Activated CD8-positive, alpha-beta memory T cell treated with anti-CD3 and anti-CD28 coated beads, Interleukin-2, amount 50 U/mL, for 24 hours (primary cell): ENCODE results near the gene TIMP3.
"Not testable (repeated sequence)": the region's sequence is repeated elsewhere in the genome, so short reads cannot be mapped to it uniquely, and the experiment has no call there.

Source experiments
- DNase-seq: peaks from one replicate; pipeline ENCODE4 v3.0.0-alpha.2; 2020; ENCODE audit errors: extremely low read depth

Gene TIMP3

DNA sequence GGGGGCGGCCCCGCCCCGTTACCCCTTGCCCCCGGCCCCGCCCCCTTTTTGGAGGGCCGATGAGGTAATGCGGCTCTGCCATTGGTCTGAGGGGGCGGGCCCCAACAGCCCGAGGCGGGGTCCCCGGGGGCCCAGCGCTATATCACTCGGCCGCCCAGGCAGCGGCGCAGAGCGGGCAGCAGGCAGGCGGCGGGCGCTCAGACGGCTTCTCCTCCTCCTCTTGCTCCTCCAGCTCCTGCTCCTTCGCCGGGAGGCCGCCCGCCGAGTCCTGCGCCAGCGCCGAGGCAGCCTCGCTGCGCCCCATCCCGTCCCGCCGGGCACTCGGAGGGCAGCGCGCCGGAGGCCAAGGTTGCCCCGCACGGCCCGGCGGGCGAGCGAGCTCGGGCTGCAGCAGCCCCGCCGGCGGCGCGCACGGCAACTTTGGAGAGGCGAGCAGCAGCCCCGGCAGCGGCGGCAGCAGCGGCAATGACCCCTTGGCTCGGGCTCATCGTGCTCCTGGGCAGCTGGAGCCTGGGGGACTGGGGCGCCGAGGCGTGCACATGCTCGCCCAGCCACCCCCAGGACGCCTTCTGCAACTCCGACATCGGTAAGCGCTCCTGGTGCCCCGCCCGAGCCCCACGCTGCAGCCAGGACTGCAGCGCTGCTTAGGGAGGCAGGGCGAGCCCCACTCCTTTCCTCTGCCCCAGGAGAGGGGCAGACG, at the start of gene TIMP3:
Gene TIMP3, plus strand, starts transcription at position 169 of the 700 bp plus-strand sequence. Its CDS starts 297 bp downstream, at position 466.
- DNase-seq = no peak

DNA sequence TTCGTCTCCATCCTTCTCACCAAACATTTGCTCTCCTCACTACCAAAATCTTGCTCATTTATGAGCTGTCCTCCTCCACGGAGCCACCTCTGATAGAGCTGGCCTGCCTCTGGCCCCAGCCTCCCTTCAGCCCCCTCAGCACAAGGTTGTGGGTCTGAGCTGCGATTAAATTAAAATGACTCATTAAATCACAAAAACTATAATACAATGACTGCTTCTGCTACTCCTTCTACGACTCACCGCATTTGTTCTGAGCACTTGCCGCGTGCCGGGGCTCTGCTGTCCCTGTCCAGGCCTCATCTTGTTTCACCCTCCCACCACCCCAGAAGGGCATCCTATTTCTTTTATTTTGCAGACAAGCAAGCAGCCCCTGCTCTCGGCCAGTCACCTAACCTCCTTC, 49.2 kb upstream of the TIMP3 start:
- DNase-seq = no peak

DNA sequence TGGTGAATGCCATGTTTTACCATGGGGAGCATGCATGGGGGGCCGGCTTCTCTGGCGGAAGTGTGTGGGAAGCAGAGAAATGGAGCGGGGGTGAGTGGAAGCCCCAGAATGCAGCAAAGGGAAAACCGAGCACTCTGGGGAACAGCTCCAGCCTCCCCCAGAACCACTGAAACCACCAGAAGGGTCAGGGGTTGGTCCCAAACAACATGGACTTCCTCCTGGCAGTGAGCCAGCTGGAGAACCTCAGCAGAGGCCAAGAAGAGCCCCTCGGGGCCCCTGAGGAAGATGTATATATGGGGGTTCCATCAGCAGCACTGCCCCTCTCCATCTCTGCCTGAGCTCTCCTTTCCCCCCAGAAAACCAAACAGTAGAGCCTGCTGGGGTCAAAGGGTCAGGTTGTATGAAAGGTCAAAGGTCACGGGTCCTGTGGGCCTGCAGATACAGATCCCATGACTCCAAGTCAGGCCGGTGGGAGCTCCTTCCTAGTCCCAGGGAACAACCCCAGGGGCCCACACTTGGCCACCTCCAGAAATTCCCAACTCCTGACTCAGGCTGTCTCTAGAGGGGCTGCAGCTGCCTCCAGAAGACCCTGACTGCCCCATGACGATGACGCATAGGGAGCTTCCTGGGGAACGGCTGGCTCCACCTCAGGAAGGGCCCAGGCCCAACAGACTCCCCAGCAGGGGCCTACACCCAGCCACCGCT, 48.5 kb upstream of the TIMP3 start:
- no peak for DNase-seq

DNA sequence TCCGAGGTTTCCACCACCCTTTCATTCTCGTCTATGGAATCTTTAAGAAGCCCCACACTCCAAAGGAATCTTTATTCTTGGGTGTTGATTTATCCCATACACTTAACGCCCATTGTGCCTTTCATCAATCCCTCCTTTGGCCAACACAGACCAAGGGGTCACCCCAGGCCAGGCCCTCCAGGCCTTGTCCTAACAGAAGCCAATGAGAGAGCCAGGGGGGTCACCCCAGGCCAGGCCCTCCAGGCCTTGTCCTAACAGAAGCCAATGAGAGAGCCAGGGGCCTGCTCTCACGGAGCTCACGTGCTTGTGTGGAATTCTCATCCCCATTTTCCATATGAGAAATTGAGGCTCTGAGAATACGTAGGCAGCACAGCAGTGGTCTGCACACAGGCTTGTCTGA, 47.9 kb upstream of the TIMP3 start:
- no peak for DNase-seq

DNA sequence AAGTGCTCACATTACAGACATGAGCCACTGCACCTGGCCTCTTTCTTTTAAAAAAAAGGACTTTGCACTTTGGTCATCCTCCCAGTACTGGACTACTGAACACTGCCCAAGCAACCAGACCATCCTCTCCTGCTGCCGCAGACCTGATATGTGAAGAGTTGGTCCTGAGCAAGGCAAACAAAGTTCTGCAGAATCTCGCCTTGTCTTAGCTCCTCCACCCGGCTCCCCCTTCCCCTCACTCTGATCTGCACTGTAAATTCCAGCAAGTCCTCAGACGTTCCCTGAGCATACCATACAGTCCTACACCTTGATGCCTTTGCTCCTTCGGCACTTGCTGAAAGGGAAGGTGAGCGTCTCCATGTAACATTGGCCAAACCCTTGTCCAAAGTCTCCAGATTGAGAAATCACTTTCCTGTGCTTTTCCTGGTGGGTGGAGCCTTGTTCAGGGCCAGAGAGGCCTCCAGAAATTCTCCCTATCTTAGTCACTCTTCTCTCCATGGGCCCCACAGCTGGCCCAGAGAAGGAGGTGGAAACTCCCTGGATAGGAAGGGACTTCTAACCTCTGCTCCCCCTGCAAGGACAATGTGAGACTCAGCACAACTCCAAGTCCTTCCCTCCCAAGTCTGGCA, 47.0 kb upstream of the TIMP3 start:
- DNase-seq = no peak

DNA sequence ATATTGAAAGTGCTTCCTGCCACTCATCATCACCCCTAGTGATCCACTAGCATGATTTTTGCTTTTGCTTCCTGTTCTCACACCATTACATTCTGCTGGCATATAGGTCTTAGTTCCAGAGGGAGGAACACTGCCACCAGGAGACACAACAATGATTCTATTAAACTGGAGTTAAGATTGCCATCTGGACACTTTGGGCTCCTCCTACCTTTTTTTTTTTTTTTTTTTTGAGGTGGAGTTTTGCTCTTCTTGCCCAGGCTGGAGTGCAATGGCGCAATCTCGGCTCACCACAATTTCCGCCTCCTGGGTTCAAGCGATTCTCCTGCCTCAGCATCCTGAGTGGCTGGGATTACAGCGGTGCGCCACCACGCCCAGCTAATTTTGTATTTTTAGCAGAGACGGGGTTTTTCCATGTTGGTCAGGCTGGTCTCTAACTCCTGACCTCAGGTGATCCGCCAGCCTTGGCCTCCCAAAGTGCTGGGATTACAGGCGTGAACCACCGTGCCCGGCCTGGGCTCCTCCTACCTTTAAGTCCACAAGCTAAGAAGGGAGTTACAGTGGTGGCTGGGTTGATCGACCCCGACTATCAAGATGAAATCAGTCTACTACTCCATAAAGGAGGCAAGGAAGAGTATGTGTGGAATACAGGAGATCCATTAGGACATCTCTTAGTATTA, 44.3 kb upstream of the TIMP3 start:
- DNase-seq = not testable (repeated sequence)

DNA sequence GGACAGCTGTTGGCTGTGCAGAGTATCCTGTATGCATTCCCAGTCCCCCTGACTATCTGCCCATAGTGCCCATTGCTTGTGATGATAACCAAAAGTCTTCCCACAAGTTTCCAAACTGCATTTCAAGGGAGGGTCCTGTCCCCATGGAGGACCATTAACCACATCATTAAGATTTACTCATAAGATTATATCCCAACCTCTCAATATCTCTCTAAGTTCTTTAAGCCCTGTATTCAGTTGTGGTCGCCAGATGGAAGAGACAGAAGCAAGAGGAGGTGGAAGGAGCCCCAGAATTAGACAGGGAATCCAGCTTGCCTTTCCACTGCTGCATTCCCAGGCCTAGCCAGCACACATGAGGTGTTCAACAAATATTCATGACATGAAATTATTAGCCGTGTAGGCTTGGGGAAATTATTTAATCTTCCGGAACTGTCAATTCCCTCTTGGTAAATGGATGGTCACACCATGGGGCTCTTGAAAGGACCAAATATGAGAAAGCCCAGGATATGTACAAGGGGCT, 42.6 kb upstream of the TIMP3 start:
- DNase-seq = no peak

DNA sequence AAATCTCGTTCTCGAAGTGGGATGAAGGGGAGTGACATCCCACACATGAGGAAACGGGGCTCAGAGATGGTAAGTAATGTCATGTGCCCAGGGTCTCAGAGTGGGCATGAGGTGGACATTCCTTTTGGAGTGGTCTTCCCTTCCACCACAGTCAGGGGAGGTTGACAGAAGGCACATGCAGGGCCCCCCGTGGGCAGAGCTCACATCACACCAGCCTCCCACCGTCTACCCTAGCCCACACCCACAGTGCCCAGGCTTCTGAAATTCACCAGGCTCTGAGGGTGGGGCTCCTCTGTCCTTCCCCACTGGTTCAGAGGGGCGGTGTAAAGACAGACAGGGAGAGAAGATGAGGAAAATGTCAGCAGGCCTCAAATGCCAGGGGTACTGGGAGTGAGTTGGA, 41.1 kb upstream of the TIMP3 start:
- no peak for DNase-seq

DNA sequence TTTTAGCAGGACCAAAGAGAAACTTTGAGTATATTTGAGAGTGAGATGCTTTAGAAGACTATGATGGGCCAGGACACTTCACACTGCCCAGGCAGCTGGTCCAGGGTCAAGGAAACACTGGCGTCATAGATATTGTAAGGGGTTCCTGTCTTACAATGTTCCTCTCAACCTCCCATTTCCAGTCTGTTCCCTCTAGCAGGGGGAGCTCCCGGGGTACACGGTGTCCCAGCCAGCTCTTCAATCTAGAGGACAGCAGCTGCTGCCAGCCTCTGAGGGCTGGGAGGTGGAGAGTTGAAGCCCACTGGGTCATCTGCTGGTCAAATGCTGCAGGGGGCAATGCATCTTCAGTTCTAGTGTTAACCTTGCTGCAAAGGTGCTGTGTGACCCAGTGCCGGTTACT, 40.7 kb upstream of the TIMP3 start:
- no peak for DNase-seq

DNA sequence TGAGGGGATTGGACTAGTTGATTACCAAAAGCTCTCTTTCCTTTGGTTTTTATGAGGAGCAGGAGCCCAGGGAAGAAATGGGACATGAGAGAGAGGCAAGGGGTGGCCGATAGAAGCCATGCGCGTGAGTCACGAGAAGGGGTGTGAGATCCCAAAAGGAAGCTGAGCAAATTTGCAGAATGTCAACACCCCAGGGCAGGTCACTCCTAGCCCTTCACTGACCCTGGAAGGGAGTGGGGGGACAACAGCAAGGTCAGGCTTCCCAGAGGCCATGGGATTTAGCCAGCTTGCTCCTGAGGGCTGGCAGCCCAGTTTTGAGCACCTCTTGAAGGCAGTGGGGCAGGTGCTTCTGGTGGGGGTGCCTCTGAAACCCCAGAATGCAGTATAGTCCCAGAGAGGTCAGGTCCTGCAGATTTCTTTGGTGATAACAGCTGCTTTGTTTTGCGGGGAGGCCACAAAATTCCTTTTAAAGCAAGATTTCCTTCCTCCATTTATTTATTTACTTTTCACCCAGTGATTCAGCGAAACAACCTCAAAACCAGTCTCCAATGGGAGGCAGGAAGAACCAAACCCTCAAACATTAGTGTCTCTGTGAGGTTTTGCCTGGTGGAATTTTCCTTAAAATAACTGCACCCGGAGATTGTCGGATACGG, 40.1 kb upstream of the TIMP3 start:
- no peak for DNase-seq

DNA sequence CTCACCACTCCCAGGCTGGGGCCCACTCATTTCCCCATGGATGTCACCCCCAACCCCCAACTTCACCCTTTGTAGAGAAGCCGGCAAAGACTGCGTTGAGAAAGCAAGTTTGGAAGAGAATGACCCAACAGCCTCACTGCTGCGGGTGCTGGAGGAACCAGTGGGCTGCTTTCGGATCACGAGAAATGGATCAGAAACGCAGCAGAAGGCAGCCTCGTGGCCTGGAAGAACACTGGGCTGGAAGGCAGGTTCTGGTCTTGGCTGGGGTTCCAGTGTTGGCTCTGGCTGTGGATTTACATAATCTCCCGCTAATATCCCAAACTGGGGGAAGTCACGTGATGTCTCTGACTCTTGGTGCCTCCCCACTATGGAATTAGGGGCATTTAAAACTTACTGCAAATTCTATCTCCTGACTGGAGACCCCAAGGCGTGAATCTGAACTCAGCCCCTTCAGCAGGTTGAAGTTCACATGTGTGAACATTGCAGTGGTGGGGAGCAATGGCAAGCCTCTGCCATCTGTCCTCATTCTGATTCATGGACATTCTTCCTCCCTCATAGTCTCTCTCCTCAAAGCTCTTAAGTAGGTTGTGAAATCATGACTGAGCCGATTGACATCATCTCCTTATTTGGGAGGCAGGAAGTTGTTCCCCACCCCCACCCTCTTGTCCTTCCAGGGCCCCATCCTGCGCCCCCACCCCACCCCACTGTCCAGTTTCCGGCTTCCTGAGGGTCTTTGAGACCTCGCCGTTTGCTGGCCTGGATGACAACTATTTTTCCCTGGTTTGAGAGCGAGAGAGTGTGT, 37.0 kb upstream of the TIMP3 start:
- DNase-seq = no peak

DNA sequence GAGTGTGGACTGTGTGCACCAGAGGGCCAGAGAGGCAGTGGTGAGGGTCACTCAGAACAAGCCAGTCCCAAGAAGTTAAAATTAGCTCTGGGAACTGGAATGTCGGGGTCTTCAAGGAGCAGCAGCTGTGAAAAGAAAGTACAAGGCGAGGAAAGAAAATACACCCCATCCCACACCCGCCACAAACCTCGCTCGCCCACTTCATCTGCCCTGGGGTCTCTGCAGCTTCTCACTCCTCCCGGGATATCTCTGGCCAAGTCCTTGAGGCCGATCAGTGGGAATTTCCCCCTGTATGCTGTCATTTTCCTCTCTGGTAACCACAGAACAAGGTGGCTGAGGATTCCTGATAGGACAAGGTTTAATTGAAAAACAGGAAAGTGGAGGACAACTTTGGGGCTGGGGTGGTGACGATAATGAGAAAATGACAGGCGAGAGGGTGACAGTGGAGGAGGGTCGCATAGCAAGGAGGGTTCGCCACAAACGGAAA, 36.3 kb upstream of the TIMP3 start:
- DNase-seq = no peak

DNA sequence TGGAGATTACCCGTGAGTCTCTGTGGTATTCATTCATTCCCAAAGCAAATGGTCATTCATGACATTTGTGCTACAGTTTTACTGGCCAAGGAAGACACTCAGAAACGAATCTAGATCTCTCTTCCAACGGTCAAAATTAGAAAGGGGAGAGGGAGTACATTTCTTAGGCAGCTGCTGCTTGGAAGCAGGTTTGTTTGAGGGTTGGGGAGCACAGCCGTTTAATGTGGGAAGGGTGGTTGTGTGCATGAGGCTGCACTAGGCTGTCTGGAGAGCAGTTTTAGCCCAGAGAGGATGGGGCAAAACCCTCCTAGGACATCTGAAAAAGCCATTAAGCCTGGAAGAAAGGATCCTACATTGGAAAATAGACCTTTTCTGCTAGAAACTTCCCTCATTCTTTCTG, 29.7 kb upstream of the TIMP3 start:
- DNase-seq = no peak

DNA sequence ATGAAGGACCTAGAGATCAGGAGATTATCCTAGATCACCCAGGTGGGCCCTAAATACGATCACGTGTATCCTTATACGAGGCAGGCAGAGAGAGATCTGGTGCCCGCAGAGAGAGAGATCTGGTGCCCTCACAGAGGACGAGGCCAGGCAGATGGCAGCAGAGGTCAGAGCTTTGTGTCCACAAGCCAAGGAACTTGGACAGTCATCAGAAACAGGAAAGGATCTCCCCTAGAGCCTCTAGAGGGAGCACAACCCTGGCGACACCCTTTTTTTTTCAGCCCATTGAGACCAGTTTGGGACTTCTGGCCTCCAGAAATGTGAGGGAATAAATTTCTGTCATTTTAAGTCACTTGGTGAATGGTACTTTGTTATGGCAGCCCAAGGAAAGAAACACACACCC, 25.5 kb upstream of the TIMP3 start:
- no peak for DNase-seq

DNA sequence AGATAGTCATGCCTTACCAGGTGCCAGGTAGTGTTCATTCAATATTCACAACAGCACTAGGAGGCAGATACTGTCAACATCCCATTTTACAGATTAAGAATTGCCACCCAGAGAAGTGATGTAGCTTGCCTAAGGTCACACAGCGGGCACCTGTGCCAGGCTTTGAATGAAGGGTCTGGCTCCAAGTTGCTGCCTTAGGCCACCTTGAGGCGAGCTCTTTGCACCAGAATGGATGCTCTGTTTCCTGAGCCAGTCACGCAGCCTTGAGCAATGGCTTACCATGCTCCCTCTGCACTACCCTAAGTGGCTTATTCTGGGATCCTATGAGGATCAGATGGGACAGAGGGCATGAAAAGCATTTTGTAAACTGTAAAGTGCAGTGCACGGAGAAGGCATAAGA, 25.1 kb upstream of the TIMP3 start:
- no peak for DNase-seq

DNA sequence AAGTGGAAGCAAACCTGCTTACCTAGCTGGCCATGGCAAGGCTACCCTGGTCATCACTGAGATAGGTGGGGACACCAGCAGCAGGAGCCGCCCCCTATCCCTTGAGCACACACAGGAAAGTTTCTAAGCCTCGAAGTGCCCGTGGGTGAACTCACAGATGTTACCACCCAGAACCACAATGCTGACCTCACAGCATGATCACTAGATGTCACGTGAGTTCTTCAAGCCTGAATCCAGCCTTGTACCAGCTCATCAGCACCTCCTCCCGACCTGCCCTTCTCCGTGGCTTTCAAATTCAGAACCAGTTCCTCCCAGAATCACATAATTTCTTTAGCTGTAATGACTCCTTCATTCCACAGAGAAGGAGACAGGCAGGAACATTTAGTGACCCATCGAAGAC, 24.7 kb upstream of the TIMP3 start:
- no peak for DNase-seq

DNA sequence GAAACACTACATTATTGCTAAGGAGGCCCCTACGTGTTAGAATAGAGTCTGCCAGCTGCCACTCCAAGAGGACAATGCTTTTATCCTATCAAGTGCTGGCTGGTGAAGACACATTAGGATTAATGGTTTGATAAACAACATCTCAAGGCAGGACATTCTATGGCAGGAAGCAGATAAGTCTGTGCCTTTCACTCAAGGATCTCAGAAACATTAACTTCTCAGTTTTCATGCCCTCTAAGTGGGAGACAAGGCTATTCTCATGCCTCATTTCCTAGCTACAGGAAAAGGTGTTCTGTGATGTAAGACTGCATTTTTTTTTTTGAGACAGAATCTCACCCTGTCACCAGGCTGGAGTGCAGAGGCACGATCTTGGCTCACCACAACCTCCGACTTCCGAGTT, 23.5 kb upstream of the TIMP3 start:
- no peak for DNase-seq

DNA sequence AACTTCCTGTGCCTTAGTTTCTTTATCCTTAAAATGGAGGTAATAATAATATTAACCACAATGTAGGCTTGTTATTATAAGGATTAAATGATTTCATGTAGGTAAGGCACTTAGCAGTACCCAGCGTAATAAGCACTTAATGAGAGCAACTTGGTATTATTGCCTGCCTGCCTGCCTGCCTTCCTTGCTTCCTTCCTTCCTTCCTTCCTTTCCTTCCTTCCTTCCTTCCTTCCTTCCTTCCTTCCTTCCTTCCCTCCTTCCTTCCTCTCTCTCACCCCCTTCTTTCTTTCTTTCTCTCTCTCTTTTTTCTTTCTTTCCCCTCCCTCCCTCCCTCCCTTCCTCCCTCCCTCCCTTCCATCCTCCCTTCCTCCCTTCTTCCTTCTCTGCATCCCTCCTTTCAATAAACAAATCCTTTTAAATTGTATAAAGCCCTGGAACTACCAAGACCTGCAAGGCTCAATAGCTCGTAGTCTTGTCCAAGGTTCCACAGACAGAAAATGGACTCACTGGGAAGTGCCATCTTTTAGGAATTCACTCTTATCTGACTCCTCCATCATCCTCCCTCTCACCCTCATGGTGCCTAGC, 20.7 kb upstream of the TIMP3 start:
- DNase-seq = no peak

DNA sequence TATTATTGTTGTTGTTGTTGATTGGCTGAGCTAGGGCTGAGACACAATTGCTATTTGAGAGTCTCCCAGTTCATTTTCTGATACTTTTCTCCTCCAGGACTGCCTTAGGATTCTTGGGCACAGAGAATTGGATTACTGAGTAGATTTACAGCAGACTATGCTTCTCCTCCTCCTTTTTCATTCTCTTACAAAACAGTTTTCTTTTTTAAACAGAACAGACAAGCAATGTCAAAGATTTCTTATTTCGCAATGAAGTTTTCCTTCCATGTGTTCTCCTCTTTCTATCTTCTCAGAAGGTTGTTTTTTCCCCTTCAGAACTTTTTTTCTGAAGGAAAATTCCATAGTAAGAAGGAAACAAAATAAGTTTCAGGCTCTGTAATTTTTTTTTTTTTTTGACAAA, 19.8 kb upstream of the TIMP3 start:
- no peak for DNase-seq

DNA sequence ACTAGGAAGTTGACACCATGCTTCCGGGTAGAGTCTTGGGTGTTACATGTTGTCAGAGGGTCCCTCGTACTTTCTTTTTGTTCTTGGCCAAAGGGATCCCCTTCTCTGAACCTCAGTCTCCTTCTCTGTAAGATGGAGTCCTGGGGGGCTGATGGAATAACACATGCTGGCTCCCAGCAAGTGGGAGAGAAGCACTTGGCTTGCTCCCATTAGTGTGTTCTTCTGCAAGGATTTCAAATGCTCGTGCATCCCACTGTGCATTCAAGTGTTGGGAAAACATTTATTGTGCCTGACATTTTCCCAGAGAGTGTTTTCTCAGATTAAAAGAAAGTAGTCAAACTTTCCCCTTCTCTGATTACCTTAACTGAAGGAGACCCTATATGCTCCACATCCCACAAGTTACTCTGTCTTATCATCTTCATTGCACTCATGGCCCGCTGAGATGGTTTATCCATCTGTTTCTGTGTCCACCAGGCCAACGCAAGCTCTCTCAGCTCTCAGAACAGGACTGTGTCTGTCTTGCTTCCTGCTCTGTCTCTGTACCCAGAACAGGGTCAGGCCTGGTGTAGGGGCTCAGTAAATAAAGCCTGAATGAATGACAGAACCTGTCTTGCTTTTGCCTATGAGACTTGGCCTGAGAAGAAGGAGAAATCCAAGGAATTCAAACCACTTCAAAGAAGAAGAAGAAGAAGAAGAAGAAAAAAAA, 16.0 kb upstream of the TIMP3 start:
- DNase-seq = no peak
